ENCODE data around the gene WDR74.
"Not testable (repeated sequence)": the region's sequence is repeated elsewhere in the genome, so short reads cannot be mapped to it uniquely, and the experiment has no call there.

WDR74 gene

DNA sequence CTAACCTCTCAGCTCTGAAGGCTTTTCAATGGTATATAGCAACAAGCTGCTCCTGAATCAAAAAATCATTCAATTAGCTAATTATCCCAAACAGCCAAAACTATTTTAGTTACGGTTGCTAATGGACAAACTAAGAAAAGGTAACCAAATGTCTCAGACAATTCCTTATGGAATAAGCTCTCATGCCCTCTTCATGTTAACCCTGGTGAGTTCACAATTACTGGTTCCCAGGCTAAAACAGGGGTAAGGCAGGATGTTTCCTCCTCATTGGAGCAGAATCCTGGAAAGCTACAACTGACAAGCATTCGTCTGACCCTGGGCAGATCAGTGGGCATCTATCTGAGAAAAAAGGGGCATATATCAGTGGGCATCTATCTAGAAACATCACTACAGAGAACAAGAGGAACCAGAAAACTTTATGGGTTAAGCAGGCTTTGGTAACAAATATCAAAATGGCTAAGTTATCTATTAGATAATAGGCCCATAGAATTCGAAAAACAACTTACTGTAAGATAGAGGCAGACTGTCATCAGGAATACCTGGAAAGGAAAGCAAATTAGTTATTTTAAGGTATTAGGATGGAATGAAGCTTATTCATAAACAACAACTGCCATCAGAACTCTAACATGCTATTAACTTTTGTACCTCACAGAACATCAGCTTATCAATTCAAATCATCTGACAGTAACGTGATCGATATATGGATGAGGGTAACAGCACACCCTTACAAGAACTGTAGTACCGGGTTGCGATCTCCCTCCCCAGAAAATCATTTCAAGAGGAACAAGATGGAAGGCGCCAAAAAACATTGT lies 14.8 kb upstream of the WDR74 start:
- Mint-ChIP-seq H3K36me3 (ENCODE audit: low read depth) (peaks cover 80% of the 10 kb centered on the region), H3K4me1 (ENCODE audit: low read depth) (peaks cover 51% of the 10 kb centered on the region)
- DNase-seq: no peak

DNA sequence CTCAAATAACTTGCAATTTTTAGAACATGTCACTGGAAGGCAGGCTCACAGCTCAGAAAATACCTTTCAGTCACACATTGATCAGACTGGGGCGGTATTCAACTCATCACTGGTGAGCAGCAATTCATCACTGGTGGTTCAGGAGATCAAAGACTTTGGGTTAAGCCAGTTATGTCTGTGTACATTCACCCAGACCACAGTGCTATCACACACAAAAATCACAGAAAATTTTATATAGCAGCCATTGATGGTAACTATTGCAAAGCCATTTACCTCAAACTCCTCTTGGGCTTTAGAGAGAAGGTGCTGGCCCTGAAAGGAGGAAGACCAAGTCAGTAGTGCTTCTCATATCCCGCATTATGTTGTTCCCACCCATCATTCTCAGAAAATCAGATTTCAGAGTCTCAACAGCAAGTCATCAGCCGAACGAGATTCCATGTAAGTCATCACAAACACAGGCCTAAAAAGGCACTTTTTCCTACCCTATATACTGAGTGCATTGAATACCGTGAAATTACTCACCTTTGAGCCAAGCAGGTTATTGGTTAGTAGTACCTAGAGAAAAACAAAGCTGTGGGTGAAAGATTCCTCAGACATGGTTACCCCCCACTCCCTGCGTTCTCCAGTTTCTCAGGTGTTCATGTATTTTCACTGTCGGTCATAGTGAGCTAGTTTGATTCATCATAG lies 14.0 kb upstream of the WDR74 start:
- no peak for DNase-seq
- peak overlapping the region; percentile 99 for H3K4me3 Mint-ChIP-seq
- peaks cover 76% of the 10 kb centered on the region for H3K36me3 Mint-ChIP-seq (ENCODE audit: low read depth)
- peaks cover 48% of the 10 kb centered on the region for H3K4me1 Mint-ChIP-seq (ENCODE audit: low read depth)
- peaks cover 4% of the 10 kb centered on the region for H3K27me3 Mint-ChIP-seq
- H3K9me3 Mint-ChIP-seq: no peaks in the 10 kb centered on the region
- peak overlapping the region; percentile 99 for H3K27ac Mint-ChIP-seq

More for the DNA sequence above, 14.8 kb upstream of the WDR74 start:
- Mint-ChIP-seq H3K9me3 (no peaks in the 10 kb centered on the region), H3K27ac (peak overlapping the region; percentile 99), H3K4me3 (peak overlapping the region; percentile 99), H3K27me3 (peaks cover 4% of the 10 kb centered on the region)

DNA sequence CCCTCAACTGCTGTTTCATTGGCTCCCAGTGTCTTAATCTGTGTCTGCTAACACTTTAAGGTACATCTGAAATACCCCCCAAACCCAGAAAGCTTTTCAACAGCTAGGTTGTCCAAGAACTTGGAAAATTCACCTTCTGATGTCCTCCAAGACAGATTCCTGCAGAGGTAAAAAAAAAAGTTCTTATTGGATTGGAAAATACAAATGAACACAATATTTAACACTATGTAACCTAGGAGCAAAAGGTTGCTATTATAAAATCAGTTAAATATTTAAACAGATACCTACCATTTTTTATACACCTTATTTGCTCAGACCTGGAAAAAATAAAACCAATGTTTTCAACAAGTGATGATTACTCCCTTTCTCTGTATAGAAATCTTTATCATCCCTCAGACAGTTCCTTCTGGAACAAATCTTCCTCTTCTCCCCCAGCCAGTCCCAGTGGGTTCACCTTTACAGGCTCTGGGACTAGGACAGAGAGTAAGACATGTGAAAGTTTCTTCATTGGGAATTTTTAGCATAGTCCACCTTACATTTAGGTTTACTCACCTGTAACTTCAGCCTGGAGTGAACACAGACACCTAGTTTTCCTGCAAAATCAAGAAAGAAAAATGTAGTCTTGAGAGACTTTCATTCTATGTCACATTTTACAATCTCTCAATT lies 13.3 kb upstream of the WDR74 start:
- H3K4me1 Mint-ChIP-seq (ENCODE audit: low read depth): peaks cover 40% of the 10 kb centered on the region
- H3K36me3 Mint-ChIP-seq (ENCODE audit: low read depth): peaks cover 68% of the 10 kb centered on the region
- no peaks in the 10 kb centered on the region for H3K9me3 Mint-ChIP-seq
- peak overlapping the region; percentile 99 for H3K4me3 Mint-ChIP-seq
- no peak for DNase-seq
- H3K27ac Mint-ChIP-seq: peak overlapping the region; percentile 99
- peaks cover 4% of the 10 kb centered on the region for H3K27me3 Mint-ChIP-seq

DNA sequence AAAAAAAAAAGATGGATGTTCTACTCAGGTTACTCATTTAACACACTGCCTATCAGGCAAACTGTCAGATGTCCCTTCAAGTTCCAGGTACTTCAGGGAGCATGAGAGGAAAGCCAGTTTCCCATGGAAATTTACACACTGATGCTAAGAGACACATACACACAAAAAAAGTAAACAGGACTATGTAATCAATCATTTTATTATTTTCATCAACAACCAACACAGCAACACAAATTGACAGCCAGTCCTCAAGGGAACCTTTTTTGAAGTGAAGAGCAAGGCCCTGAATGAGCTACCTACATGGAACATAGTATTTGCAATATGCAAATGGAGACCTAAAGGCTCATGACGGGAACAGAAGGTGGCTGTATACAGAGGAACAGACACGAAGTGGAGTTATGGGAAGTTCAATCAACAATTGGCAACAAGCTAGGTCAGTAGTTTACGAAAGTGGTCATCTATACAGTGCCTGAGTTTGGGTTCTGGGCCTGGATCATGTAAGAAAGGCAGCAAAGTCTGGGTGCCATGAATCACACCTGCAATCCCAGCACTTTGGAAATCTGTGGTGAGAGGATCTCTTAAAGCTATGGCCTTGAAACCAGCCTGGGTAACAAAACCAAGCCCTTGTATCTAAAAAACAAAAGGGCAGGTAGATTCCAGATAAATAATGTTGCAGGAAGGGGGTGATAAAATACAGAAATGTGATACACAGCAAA lies 12.6 kb upstream of the WDR74 start:
- Mint-ChIP-seq H3K27ac (peak overlapping the region; percentile 99), H3K9me3 (no peaks in the 10 kb centered on the region), H3K36me3 (ENCODE audit: low read depth) (peaks cover 61% of the 10 kb centered on the region), H3K4me1 (ENCODE audit: low read depth) (peaks cover 35% of the 10 kb centered on the region), H3K27me3 (peaks cover 4% of the 10 kb centered on the region), H3K4me3 (peak overlapping the region; percentile 99)
- DNase-seq: no peak

DNA sequence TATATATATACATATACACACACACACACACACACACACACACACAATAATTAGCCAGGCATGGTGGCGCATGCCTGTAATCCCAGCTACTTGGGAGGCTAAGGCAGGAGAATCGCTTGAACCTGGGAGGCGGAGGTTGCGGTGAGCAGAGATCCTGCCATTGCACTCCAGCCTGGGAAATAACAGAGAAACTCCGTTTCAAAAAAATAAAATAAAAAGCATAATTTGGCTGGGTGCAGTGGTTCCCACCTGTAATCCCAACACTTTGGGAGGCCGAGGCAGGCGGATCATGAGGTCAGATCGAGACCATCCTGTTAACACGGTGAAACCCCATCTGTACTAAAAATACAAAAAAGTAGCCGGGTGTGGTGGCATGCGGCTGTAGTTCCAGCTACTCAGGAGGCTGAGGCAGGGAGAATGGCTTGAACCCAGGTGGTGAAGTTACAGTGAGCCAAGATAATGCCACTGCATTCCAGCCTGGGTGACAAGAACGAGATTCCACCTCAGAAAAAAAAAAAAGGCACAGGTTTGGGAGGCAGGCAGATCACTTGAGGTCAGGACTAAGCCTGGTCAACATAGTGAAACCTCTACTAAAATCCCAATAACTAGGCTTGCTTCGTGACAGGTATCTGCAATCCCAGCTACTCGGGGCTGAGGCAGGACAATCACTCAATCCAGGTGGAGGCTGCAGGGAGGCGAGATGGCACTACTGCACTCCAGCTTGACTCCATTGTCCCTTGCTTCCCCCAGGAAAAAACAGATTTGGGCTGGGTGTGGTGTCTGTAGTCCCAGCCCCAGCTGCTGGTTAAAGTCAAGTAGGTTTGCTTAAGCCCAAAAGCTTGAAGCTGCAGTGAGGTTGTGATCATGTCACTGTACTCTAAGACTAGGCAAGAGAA lies 11.8 kb upstream of the WDR74 start:
- Mint-ChIP-seq H3K27ac (peak overlapping the region; percentile 99), H3K36me3 (ENCODE audit: low read depth) (peaks cover 54% of the 10 kb centered on the region), H3K4me3 (peak overlapping the region; percentile 99), H3K27me3 (peaks cover 4% of the 10 kb centered on the region), H3K9me3 (no peaks in the 10 kb centered on the region), H3K4me1 (ENCODE audit: low read depth) (peaks cover 32% of the 10 kb centered on the region)
- DNase-seq: peak; percentile 71

DNA sequence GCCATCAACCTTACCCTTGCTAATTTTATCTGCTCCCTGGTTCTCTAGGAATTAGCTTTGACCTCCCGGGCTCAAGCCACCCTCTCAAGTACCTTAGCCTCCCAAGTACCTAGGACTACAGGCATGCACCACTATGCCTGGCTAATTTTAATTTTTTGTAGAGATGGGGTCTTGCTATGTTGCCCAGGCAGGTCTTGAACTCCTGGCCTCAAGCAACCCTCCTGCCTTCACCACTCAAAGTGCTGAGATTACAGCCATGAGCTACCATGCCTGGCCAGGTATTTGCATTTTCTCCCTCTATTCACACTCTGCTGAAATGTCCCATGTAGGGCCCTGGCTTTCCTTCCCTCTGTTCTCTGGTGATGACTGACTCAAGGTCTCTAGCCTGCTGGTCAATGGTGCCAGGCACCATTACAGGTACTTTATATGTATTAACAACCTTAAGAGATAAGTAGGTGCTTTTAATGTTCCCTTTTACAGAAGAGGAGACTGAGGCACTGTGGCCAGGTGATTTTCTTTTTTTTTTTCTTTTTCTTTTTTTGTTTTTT lies 8.5 kb upstream of the WDR74 start:
- Mint-ChIP-seq H3K9me3 (no peaks in the 10 kb centered on the region), H3K4me1 (ENCODE audit: low read depth) (peaks cover 20% of the 10 kb centered on the region), H3K36me3 (ENCODE audit: low read depth) (peaks cover 21% of the 10 kb centered on the region), H3K27me3 (no peaks in the 10 kb centered on the region), H3K4me3 (no peak overlapping the region), H3K27ac (peak overlapping the region; percentile 33)
- DNase-seq: no peak

DNA sequence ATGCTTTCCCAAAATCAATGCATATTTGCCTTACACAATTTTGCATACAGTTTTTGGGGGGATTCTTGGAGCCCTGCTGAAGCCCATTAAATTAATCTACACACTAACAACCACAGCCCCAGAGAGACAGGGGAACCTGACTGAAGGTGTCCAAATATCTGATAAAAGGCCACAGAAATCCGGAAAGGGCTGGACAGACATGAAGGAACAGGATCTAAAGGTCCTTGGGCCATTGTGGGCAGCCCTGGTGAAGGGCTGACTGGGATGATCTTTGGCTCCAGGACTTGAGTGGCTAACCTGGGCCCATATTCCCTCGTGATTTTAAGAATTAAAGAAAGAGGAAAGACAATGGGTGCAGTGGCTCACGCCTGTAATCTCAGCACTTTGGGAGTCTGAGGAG lies 6.8 kb upstream of the WDR74 start:
- Mint-ChIP-seq H3K27me3 (no peaks in the 10 kb centered on the region), H3K27ac (peak overlapping the region; percentile 22), H3K4me3 (no peak overlapping the region), H3K4me1 (ENCODE audit: low read depth) (peaks cover 5% of the 10 kb centered on the region), H3K9me3 (no peaks in the 10 kb centered on the region), H3K36me3 (ENCODE audit: low read depth) (peaks cover 5% of the 10 kb centered on the region)
- DNase-seq: no peak

DNA sequence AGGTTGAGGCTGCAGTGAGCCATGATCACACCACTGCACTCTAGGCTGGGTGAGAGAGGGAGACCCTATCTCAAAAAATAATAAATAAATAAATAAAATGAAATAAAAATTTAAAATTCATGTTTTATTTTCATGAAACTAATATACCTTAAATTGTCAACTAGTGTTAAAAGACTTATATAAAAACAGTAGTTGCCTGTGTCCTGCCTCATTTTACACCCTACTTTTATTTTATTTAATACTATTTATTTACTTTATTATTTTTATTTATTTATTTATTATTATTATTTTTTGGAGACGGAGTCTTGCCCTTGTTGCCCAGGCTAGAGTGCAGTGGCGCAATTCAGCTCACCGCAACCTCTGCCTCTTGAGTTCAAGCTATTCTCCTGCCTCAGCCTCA lies 4.8 kb upstream of the WDR74 start:
- Mint-ChIP-seq H3K9me3 (no peaks in the 10 kb centered on the region), H3K4me3 (no peak overlapping the region), H3K27ac (no peak overlapping the region)

DNA sequence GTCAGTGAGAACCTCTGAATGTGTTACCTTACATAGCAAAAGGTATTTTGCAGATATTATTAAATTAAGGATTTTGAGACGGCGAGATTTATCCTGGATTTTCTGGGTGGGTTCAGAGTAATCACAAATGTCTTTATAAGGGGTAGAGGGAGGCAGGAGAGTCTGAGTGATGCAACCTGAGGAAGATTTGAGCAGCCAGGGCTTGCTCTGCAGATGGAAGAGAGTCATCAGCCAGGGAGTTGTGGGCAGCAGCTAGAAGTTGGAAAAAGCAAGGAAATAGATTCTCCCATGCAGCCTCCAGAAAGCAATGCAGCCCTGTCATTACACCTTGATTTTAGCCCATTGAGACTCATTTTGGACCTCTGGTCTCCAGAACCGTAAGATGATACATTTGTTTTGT lies 4.1 kb upstream of the WDR74 start:
- Mint-ChIP-seq H3K4me3 (no peak overlapping the region), H3K36me3 (ENCODE audit: low read depth) (peaks cover 15% of the 10 kb centered on the region), H3K4me1 (ENCODE audit: low read depth) (peaks cover 16% of the 10 kb centered on the region), H3K27ac (no peak overlapping the region), H3K9me3 (no peaks in the 10 kb centered on the region), H3K27me3 (no peaks in the 10 kb centered on the region)
- DNase-seq: no peak

More for the DNA sequence above, 4.8 kb upstream of the WDR74 start:
- Mint-ChIP-seq H3K36me3 (ENCODE audit: low read depth) (peaks cover 9% of the 10 kb centered on the region), H3K27me3 (no peaks in the 10 kb centered on the region), H3K4me1 (ENCODE audit: low read depth) (peaks cover 12% of the 10 kb centered on the region)
- no peak for DNase-seq

DNA sequence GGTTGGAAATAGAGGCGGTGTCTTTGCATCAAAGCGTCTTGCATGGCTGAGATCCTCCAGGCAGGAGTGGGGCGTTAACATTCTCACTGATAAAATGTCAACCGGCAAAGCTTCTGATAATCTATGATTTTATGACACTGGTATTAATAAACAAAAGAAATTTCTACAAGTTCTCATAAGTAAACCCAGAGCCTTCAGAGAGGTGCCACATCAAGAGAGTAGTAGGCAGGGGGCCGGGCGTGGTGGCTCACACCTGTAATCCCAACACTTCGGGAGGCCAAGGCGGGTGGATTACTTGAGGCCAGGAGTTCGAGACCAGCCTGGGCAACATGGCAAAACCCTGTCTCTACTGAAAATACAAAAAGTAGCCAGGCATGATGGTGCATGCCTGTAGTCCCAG lies 3.5 kb upstream of the WDR74 start:
- not testable (repeated sequence) for DNase-seq, H3K27ac Mint-ChIP-seq, H3K4me3 Mint-ChIP-seq, H3K27me3 Mint-ChIP-seq, H3K9me3 Mint-ChIP-seq
- peaks cover 16% of the 10 kb centered on the region for H3K4me1 Mint-ChIP-seq (ENCODE audit: low read depth)
- H3K36me3 Mint-ChIP-seq (ENCODE audit: low read depth): peaks cover 15% of the 10 kb centered on the region

DNA sequence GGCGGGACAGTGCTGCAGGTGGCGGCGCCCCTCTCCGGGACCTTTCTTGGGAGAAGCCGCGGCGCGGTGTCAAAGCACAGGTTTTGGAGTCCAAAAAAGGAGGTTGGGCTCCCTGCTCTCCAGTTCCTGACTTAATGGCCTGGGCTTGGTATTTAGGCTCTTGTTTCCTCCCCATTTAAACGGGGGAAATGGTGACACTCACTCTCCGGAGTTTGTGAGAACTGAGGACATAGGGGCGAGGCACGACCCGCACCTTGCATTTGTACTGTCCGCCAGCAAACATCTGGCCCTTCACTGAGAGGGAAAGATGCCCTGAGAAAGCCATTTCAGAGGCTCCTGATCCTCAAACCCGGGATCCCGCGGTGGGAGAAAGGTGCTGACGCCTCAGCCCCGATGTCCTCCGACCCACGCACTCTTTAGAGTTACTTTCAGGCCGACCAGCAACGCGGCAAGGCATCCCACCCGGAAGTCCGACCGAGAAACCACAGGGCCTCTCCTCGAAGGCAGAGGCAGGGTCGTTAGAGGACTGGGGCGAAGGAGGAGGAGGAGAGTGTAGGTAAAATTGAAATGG lies 2.9 kb upstream of the WDR74 start:
- H3K9me3 Mint-ChIP-seq: no peaks in the 10 kb centered on the region
- DNase-seq: peak; percentile 83
- H3K27me3 Mint-ChIP-seq: no peaks in the 10 kb centered on the region
- H3K4me1 Mint-ChIP-seq (ENCODE audit: low read depth): peaks cover 21% of the 10 kb centered on the region
- H3K36me3 Mint-ChIP-seq (ENCODE audit: low read depth): peaks cover 21% of the 10 kb centered on the region
- no peak overlapping the region for H3K4me3 Mint-ChIP-seq
- H3K27ac Mint-ChIP-seq: no peak overlapping the region

DNA sequence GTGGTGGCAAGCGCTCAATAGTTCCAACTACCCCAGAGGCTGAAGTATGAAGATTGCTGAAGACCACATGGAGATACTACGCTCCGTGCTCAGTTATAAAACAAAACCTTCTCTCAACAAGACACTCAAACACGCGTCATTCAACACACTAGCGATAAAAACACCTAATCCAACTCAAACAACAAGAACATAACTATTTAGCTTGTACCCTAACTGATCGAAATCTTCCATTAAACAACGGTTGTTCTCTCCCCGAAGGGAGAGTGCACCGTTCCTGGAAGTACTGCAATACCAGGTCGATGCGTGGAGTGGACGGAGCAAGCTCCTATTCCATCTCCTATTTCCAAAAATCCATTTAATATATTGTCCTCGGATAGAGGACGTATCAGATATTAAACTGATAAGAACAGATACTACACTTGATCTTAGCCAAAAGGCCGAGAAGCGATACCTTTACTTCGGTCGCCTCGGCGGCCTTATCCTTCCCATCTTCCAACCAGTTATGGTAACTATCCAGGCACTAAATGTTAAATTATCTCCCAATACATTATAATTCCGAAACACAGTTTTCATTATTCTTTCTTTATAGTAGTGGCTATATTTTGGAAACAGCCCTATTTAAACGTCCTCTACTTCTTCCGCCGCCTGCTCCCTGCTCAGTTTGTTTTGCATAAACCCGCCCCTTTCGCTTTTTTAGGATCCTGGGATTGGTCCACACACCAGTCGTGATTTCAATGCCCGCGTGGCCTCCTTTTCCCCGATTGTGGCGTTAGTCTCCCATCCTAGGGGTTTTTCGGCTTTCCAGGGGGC lies 2.2 kb upstream of the WDR74 start:
- H3K9me3 Mint-ChIP-seq: no peaks in the 10 kb centered on the region
- peaks cover 28% of the 10 kb centered on the region for H3K36me3 Mint-ChIP-seq (ENCODE audit: low read depth)
- H3K4me3 Mint-ChIP-seq: no peak overlapping the region
- H3K27ac Mint-ChIP-seq: no peak overlapping the region
- DNase-seq: peak; percentile 95
- H3K27me3 Mint-ChIP-seq: no peaks in the 10 kb centered on the region
- H3K4me1 Mint-ChIP-seq (ENCODE audit: low read depth): peaks cover 26% of the 10 kb centered on the region

Data from activated T-cell treated with anti-CD3 and anti-CD28 coated beads, Interleukin-2, amount 50 U/mL, for 24 hours (primary cell).